B cell (primary cell): ENCODE data around the gene WASF2.

Experiments used
- EZH2 ChIP-seq: IDR thresholded peaks from 2 replicates; pipeline ENCODE4 v1.6.1; 2012; ENCODE audit warnings: borderline replicate concordance, low read depth, mild to moderate bottlenecking, moderate library complexity, low read length; ENCODE audit not compliant: insufficient read depth, poor library complexity, severe bottlenecking
- TF ChIP-seq, protein P1 (sequence below): fragments of 200-600 bp; IDR thresholded peaks from one replicate; pipeline ENCODE4 v1.8.0; 2022; ENCODE audit warnings: antibody characterized with exemption, mild to moderate bottlenecking

DNA sequence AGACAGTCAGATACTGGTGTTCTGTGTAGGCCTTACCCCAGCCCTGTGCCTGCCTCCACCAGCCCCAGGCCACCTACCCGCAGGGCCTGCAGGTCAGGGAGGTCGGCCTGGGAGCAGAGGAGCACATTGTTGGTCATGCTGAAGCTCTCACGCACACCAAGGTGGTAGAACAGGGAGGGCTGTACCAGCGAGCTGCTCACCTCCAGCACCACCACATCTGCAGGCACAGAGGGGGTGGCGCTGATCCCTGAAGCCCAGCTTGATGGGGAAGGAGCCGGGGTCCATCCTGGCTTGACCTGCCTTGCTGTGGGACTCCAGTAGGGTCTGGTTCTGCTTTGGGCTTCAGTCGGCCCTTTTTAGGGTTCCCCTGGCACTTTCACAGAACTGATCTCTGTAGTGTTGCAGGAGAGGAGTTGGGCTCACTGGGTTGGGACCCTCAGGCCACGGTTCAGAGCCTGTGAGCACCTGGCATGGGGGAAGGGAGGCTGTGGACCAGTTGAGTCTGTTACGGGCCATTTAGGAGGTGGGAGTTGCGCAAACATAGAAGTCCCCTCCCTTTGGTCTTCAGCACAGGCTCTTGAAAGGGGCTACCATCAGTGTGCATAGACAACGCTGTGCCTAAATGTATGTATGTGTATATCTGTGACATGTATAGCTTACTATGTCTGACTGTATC, 125.1 kb downstream of the WASF2 start:
- TF ChIP-seq, protein P1, sequence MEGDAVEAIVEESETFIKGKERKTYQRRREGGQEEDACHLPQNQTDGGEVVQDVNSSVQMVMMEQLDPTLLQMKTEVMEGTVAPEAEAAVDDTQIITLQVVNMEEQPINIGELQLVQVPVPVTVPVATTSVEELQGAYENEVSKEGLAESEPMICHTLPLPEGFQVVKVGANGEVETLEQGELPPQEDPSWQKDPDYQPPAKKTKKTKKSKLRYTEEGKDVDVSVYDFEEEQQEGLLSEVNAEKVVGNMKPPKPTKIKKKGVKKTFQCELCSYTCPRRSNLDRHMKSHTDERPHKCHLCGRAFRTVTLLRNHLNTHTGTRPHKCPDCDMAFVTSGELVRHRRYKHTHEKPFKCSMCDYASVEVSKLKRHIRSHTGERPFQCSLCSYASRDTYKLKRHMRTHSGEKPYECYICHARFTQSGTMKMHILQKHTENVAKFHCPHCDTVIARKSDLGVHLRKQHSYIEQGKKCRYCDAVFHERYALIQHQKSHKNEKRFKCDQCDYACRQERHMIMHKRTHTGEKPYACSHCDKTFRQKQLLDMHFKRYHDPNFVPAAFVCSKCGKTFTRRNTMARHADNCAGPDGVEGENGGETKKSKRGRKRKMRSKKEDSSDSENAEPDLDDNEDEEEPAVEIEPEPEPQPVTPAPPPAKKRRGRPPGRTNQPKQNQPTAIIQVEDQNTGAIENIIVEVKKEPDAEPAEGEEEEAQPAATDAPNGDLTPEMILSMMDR, result no peak
- TF ChIP-seq EZH2, result no peak
